ENCODE measurements around the gene PBOV1.

PBOV1 gene

DNA sequence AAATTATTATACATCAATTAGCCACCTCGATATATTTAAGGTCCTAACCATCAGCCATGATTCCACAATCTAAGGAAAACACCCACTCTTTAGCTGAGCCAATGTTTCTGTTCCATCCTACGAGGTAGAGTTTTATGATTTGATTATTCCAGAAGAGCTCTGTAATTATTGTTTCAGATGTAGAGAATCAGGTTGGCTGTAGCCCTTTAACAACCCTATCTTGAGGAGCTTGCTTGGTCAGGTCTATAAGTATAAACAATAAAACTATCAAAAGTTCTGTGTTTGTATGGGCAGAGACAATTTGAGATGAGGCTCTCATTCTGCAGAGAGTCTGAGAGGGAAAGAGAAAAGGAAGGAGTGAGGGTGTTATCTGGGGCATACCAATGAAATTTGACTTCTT is at the start of gene PBOV1:
PBOV1 (minus strand) TSS at position 43 of the 400 bp plus-strand sequence. CDS start 96 bp downstream, outside the sequence.
- Histone ChIP-seq H3K27ac (no peak within 1 kb of the TSS), H3K4me3 (IDR thresholded peaks at IDR 0.05; ENCODE audit: insufficient read depth, low read depth, low read length) (no peak within 1 kb of the TSS), H3K79me2 (ENCODE audit: insufficient read depth, low read depth) (no peaks in the 10 kb centered on the region), H3K4me1 (ENCODE audit: low read depth, poor library complexity, severe bottlenecking) (no peaks in the 10 kb centered on the region), H4K20me1 (ENCODE audit: insufficient read depth) (no peaks in the 10 kb centered on the region), H3K9ac (no peak within 1 kb of the TSS), H3K4me2 (no peak within 1 kb of the TSS), H3K27me3 (ENCODE audit: insufficient read depth, low read depth) (no peaks in the 10 kb centered on the region), H3K36me3 (ENCODE audit: insufficient read depth) (no peaks in the 10 kb centered on the region), H2AFZ (ENCODE audit: low read depth) (no peak within 1 kb of the TSS)
- TF ChIP-seq, protein P1, sequence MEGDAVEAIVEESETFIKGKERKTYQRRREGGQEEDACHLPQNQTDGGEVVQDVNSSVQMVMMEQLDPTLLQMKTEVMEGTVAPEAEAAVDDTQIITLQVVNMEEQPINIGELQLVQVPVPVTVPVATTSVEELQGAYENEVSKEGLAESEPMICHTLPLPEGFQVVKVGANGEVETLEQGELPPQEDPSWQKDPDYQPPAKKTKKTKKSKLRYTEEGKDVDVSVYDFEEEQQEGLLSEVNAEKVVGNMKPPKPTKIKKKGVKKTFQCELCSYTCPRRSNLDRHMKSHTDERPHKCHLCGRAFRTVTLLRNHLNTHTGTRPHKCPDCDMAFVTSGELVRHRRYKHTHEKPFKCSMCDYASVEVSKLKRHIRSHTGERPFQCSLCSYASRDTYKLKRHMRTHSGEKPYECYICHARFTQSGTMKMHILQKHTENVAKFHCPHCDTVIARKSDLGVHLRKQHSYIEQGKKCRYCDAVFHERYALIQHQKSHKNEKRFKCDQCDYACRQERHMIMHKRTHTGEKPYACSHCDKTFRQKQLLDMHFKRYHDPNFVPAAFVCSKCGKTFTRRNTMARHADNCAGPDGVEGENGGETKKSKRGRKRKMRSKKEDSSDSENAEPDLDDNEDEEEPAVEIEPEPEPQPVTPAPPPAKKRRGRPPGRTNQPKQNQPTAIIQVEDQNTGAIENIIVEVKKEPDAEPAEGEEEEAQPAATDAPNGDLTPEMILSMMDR (conservative IDR thresholded peaks at IDR 0.05; ENCODE audit: low read depth, low read length): no peak

DNA sequence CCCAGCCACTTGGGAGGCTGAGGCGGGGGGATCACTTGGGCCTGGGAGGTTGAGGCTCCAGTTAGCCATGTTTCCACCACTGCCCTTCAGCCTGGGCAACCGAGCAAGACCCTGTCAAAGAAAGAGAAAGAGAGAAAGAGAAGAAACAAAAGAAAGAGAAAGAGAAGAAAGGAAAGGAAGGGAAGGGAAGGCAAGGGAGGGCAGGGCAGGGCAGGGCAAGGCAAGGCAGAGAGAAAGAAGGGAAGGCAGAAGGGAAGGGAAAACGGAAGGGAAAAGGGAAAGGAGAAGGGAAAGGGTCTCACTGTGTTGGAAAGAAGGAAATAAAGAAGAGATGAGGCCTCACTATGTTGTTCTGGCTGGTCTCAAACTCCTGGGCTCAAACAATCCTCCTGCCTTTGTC is 47.8 kb upstream of the PBOV1 start:
- H3K4me3 ChIP-seq (IDR thresholded peaks at IDR 0.05; ENCODE audit: insufficient read depth, low read depth, low read length): no peak overlapping the region
- TF ChIP-seq, protein P1 (conservative IDR thresholded peaks at IDR 0.05; ENCODE audit: low read depth, low read length): no peak
- H3K36me3 ChIP-seq (ENCODE audit: insufficient read depth): no peaks in the 10 kb centered on the region
- H4K20me1 ChIP-seq (ENCODE audit: insufficient read depth): no peaks in the 10 kb centered on the region
- no peaks in the 10 kb centered on the region for H3K27me3 ChIP-seq (ENCODE audit: insufficient read depth, low read depth)
- no peak overlapping the region for H2AFZ ChIP-seq (ENCODE audit: low read depth)
- no peaks in the 10 kb centered on the region for H3K79me2 ChIP-seq (ENCODE audit: insufficient read depth, low read depth)
- no peaks in the 10 kb centered on the region for H3K4me1 ChIP-seq (ENCODE audit: low read depth, poor library complexity, severe bottlenecking)
- H3K9ac ChIP-seq: no peak overlapping the region
- H3K4me2 ChIP-seq: no peak overlapping the region
- H3K27ac ChIP-seq: no peak overlapping the region

GRCh38 chr6:138264372-138264880 is 46.1 kb upstream of the PBOV1 start:
- no peak overlapping the region for H3K27ac ChIP-seq
- H3K4me2 ChIP-seq: no peak overlapping the region

GRCh38 chr6:138263963-138264362 is 45.7 kb upstream of the PBOV1 start:
- no peaks in the 10 kb centered on the region for H3K27me3 ChIP-seq (ENCODE audit: insufficient read depth, low read depth)
- no peaks in the 10 kb centered on the region for H3K79me2 ChIP-seq (ENCODE audit: insufficient read depth, low read depth)
- TF ChIP-seq, protein P1 (conservative IDR thresholded peaks at IDR 0.05; ENCODE audit: low read depth, low read length): no peak
- H3K4me2 ChIP-seq: no peak overlapping the region
- no peak overlapping the region for H3K4me3 ChIP-seq (IDR thresholded peaks at IDR 0.05; ENCODE audit: insufficient read depth, low read depth, low read length)
- no peaks in the 10 kb centered on the region for H3K4me1 ChIP-seq (ENCODE audit: low read depth, poor library complexity, severe bottlenecking)
- no peak overlapping the region for H3K9ac ChIP-seq
- H2AFZ ChIP-seq (ENCODE audit: low read depth): no peak overlapping the region
- no peak overlapping the region for H3K27ac ChIP-seq
- no peaks in the 10 kb centered on the region for H3K36me3 ChIP-seq (ENCODE audit: insufficient read depth)
- H4K20me1 ChIP-seq (ENCODE audit: insufficient read depth): no peaks in the 10 kb centered on the region

More at GRCh38 chr6:138264372-138264880, 46.1 kb upstream of the PBOV1 start:
- H3K79me2 ChIP-seq (ENCODE audit: insufficient read depth, low read depth): no peaks in the 10 kb centered on the region
- TF ChIP-seq, protein P1 (conservative IDR thresholded peaks at IDR 0.05; ENCODE audit: low read depth, low read length): no peak
- H4K20me1 ChIP-seq (ENCODE audit: insufficient read depth): no peaks in the 10 kb centered on the region
- H2AFZ ChIP-seq (ENCODE audit: low read depth): no peak overlapping the region
- H3K27me3 ChIP-seq (ENCODE audit: insufficient read depth, low read depth): no peaks in the 10 kb centered on the region
- H3K4me1 ChIP-seq (ENCODE audit: low read depth, poor library complexity, severe bottlenecking): no peaks in the 10 kb centered on the region
- H3K4me3 ChIP-seq (IDR thresholded peaks at IDR 0.05; ENCODE audit: insufficient read depth, low read depth, low read length): no peak overlapping the region
- H3K9ac ChIP-seq: no peak overlapping the region
- H3K36me3 ChIP-seq (ENCODE audit: insufficient read depth): no peaks in the 10 kb centered on the region

Measured in KMS-11 (cell line).